ENCODE results near the gene DESI1. TPM values are rescaled to one million over a fixed set of nuclear protein-coding genes. Genes with fewer than 3 reads are reported as not detected.

The DESI1 gene
- total and polyA plus RNA-seq, 2 of the 13 experiments (the other 11 are each of a cell fraction or from before 2014, with no cell fraction given) = 21.6 to 29.2 TPM

GRCh38 chr22:41654322-41654721 lies 33.5 kb upstream of the DESI1 start (continued):
- TF ChIP-seq CTCF (CRISPR knock-in tag; IDR thresholded peaks at IDR 0.05) = peak; percentile 31
- TF ChIP-seq ZNF614 (CRISPR knock-in tag; IDR thresholded peaks at IDR 0.05; ENCODE audit: borderline replicate concordance) = no peak
- TF ChIP-seq NR2F6 (IDR thresholded peaks at IDR 0.05) = no peak
- peak; percentile 31; the same call in 1 of the 2 replicates for TF ChIP-seq NR2F6 (CRISPR knock-in tag; IDR thresholded peaks at IDR 0.05)
- TF ChIP-seq, protein P1, sequence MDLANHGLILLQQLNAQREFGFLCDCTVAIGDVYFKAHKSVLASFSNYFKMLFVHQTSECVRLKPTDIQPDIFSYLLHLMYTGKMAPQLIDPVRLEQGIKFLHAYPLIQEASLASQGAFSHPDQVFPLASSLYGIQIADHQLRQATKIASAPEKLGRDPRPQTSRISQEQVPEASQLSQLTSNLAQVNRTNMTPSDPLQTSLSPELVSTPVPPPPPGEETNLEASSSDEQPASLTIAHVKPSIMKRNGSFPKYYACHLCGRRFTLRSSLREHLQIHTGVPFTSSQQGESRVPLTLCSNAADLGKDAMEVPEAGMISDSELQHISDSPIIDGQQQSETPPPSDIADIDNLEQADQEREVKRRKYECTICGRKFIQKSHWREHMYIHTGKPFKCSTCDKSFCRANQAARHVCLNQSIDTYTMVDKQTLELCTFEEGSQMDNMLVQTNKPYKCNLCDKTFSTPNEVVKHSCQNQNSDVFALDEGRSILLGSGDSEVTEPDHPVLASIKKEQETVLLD (CRISPR knock-in tag; IDR thresholded peaks at IDR 0.05; ENCODE audit: low read depth) = no peak
- TF ChIP-seq RFX1 (IDR thresholded peaks at IDR 0.05) = no peak
- no peak for TF ChIP-seq ZNF713 (CRISPR knock-in tag; IDR thresholded peaks at IDR 0.05)
- no peak for TF ChIP-seq ZBTB21 (CRISPR knock-in tag; IDR thresholded peaks at IDR 0.05)
- no peak for TF ChIP-seq MXD4 (CRISPR knock-in tag; IDR thresholded peaks at IDR 0.05)
- TF ChIP-seq, protein P2, sequence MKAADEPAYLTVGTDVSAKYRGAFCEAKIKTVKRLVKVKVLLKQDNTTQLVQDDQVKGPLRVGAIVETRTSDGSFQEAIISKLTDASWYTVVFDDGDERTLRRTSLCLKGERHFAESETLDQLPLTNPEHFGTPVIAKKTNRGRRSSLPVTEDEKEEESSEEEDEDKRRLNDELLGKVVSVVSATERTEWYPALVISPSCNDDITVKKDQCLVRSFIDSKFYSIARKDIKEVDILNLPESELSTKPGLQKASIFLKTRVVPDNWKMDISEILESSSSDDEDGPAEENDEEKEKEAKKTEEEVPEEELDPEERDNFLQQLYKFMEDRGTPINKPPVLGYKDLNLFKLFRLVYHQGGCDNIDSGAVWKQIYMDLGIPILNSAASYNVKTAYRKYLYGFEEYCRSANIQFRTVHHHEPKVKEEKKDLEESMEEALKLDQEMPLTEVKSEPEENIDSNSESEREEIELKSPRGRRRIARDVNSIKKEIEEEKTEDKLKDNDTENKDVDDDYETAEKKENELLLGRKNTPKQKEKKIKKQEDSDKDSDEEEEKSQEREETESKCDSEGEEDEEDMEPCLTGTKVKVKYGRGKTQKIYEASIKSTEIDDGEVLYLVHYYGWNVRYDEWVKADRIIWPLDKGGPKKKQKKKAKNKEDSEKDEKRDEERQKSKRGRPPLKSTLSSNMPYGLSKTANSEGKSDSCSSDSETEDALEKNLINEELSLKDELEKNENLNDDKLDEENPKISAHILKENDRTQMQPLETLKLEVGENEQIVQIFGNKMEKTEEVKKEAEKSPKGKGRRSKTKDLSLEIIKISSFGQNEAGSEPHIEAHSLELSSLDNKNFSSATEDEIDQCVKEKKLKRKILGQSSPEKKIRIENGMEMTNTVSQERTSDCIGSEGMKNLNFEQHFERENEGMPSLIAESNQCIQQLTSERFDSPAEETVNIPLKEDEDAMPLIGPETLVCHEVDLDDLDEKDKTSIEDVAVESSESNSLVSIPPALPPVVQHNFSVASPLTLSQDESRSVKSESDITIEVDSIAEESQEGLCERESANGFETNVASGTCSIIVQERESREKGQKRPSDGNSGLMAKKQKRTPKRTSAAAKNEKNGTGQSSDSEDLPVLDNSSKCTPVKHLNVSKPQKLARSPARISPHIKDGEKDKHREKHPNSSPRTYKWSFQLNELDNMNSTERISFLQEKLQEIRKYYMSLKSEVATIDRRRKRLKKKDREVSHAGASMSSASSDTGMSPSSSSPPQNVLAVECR (CRISPR knock-in tag; IDR thresholded peaks at IDR 0.05; ENCODE audit: borderline replicate concordance) = peak; percentile 32; the same call in 1 of the 2 replicates
- peak; percentile 79; the same call in 1 of the 2 replicates for TF ChIP-seq ETV5 (CRISPR knock-in tag; IDR thresholded peaks at IDR 0.05; ENCODE audit: borderline replicate concordance)
- peak; percentile 77 for TF ChIP-seq SAP130 (CRISPR knock-in tag; IDR thresholded peaks at IDR 0.05; ENCODE audit: low read depth)
- TF ChIP-seq ATF2 (CRISPR knock-in tag; IDR thresholded peaks at IDR 0.05) = no peak
- TF ChIP-seq CEBPG (CRISPR knock-in tag; IDR thresholded peaks at IDR 0.05) = no peak
- no peak for TF ChIP-seq GMEB1 (CRISPR knock-in tag; IDR thresholded peaks at IDR 0.05; ENCODE audit: borderline replicate concordance)
- TF ChIP-seq ZNF138 (CRISPR knock-in tag; IDR thresholded peaks at IDR 0.05; ENCODE audit: low read depth) = no peak
- no peak for TF ChIP-seq ZNF567 (CRISPR knock-in tag; IDR thresholded peaks at IDR 0.05; ENCODE audit: borderline replicate concordance)
- TF ChIP-seq YEATS2 (CRISPR knock-in tag; IDR thresholded peaks at IDR 0.05; ENCODE audit: borderline replicate concordance) = no peak
- TF ChIP-seq TBX3 (IDR thresholded peaks at IDR 0.05; ENCODE audit: borderline replicate concordance) = peak; percentile 29; the same call in 1 of the 2 replicates
- TF ChIP-seq ZNF792 (CRISPR knock-in tag; IDR thresholded peaks at IDR 0.05) = no peak

All from HepG2 (cell line).